Mucosa of rectum (tissue), 2 donors: ENCODE results near the gene NR1H3.
A peak's percentile ranks its signal among the peaks of the same experiment; 100 is the strongest.

ENCODE experiments used
- H3K27ac ChIP-seq, 2 donors: one replicate each; pipeline ENCODE4 v1.7.0; 2013; ENCODE audit warnings: inconsistent platforms in 2 of 2, low read depth in 2 of 2, low read length in 2 of 2
- H3K27me3 ChIP-seq, 2 donors: one replicate each; pipeline ENCODE4 v1.7.0; 2013; ENCODE audit warnings: low read length in 2 of 2; ENCODE audit not compliant: control insufficient read depth in 2 of 2, insufficient read depth in 2 of 2
- H3K36me3 ChIP-seq, 2 donors: one replicate each; pipeline ENCODE4 v1.7.0; 2013; ENCODE audit warnings: low read length in 2 of 2; ENCODE audit not compliant: control insufficient read depth in 2 of 2, insufficient read depth in 2 of 2
- H3K4me1 ChIP-seq, 2 donors: one replicate each; pipeline ENCODE4 v1.7.0; 2013; ENCODE audit warnings: low read length in 2 of 2, mild to moderate bottlenecking in 1 of 2; ENCODE audit not compliant: control insufficient read depth in 2 of 2, insufficient read depth in 2 of 2
- H3K4me3 ChIP-seq, 2 donors: one replicate each; pipeline ENCODE4 v1.7.0; 2013; ENCODE audit warnings: low read length in 2 of 2
- H3K9ac ChIP-seq, 2 donors: one replicate each; pipeline ENCODE4 v1.7.0; 2013; ENCODE audit warnings: low read length in 2 of 2, low read depth in 1 of 2, mild to moderate bottlenecking in 1 of 2
- H3K9me3 ChIP-seq, 2 donors: one replicate each; pipeline ENCODE4 v1.7.0; 2013; ENCODE audit warnings: low read length in 2 of 2; ENCODE audit not compliant: control insufficient read depth in 2 of 2
- donor health status: healthy.
- donor health status: Normal muscosa, but diverticular disease.

Gene NR1H3

GRCh38 chr11:47268448-47269001 lies 10.7 kb downstream of the NR1H3 start:
- H3K36me3 ChIP-seq = peaks cover under 1 to 3% of the 10 kb centered on the region in 2 donors
- no peaks in the 10 kb centered on the region for H3K27me3 ChIP-seq
- peak overlapping the region; percentile 60 to 82 for H3K9ac ChIP-seq
- H3K4me3 ChIP-seq = peak overlapping the region; percentile 80 to 92
- peak overlapping the region; percentile 94 to 97 for H3K27ac ChIP-seq
- peaks cover 31 to 34% of the 10 kb centered on the region in 2 donors for H3K4me1 ChIP-seq
- H3K9me3 ChIP-seq = no peaks in the 10 kb centered on the region

- peaks cover 2 to 6% of the 10 kb centered on the region in 2 donors for H3K36me3 ChIP-seq
- H3K4me1 ChIP-seq = peaks cover 31 to 34% of the 10 kb centered on the region in 2 donors
- H3K9ac ChIP-seq = peak overlapping the region; percentile 83
- H3K9me3 ChIP-seq = no peaks in the 10 kb centered on the region
- H3K27me3 ChIP-seq = no peaks in the 10 kb centered on the region
- peak overlapping the region; percentile 80 to 92 for H3K4me3 ChIP-seq
- H3K27ac ChIP-seq = peak overlapping the region; percentile 94 to 97
Observed at GRCh38 chr11:47269002-47269828, 11.4 kb downstream of the NR1H3 start.

- peak within 1 kb of the TSS; percentile 94 to 97 for H3K27ac ChIP-seq
- peaks cover 8 to 13% of the 10 kb centered on the region in 2 donors for H3K36me3 ChIP-seq
- no peaks in the 10 kb centered on the region for H3K27me3 ChIP-seq
- peaks cover 31 to 34% of the 10 kb centered on the region in 2 donors for H3K4me1 ChIP-seq
- peak within 1 kb of the TSS; percentile 80 to 92 for H3K4me3 ChIP-seq
- peak within 1 kb of the TSS; percentile 83 for H3K9ac ChIP-seq
- no peaks in the 10 kb centered on the region for H3K9me3 ChIP-seq
Observed at GRCh38 chr11:47269829-47270305, 12.1 kb downstream of the NR1H3 start, which contains the start of gene MADD. MADD (plus strand) TSS chr11:47270133.

- Histone ChIP-seq H3K9me3 (no peaks in the 10 kb centered on the region), H3K4me3 (peak overlapping the region; percentile 80 to 87), H3K9ac (peak overlapping the region; percentile 72 to 83), H3K27ac (peak overlapping the region; percentile 94 to 97), H3K4me1 (peaks cover 31 to 34% of the 10 kb centered on the region in 2 donors), H3K27me3 (no peaks in the 10 kb centered on the region), H3K36me3 (peaks cover 14 to 19% of the 10 kb centered on the region in 2 donors)
Observed at GRCh38 chr11:47270331-47271271, 12.8 kb downstream of the NR1H3 start.

GRCh38 chr11:47271328-47271727 lies 13.5 kb downstream of the NR1H3 start:
- peak overlapping the region in 1 of 2 donors; percentile 50 for H3K9ac ChIP-seq
- H3K27ac ChIP-seq = peak overlapping the region; percentile 33 to 94
- peaks cover 21 to 26% of the 10 kb centered on the region in 2 donors for H3K36me3 ChIP-seq
- no peaks in the 10 kb centered on the region for H3K9me3 ChIP-seq
- peak overlapping the region; percentile 80 to 82 for H3K4me3 ChIP-seq
- H3K27me3 ChIP-seq = no peaks in the 10 kb centered on the region
- H3K4me1 ChIP-seq = peaks cover 31 to 34% of the 10 kb centered on the region in 2 donors

GRCh38 chr11:47271961-47272661 lies 14.3 kb downstream of the NR1H3 start:
- peaks cover 29 to 34% of the 10 kb centered on the region in 2 donors for H3K36me3 ChIP-seq
- H3K9ac ChIP-seq = no peak overlapping the region
- H3K9me3 ChIP-seq = no peaks in the 10 kb centered on the region
- peaks cover 31 to 34% of the 10 kb centered on the region in 2 donors for H3K4me1 ChIP-seq
- H3K27me3 ChIP-seq = no peaks in the 10 kb centered on the region
- H3K27ac ChIP-seq = peak overlapping the region in 1 of 2 donors; percentile 33
- peak overlapping the region in 1 of 2 donors; percentile 35 for H3K4me3 ChIP-seq

GRCh38 chr11:47272706-47273105 lies 14.9 kb downstream of the NR1H3 start:
- H3K27me3 ChIP-seq = no peaks in the 10 kb centered on the region
- H3K9ac ChIP-seq = no peak overlapping the region
- no peak overlapping the region for H3K4me3 ChIP-seq
- peaks cover 31 to 34% of the 10 kb centered on the region in 2 donors for H3K4me1 ChIP-seq
- peaks cover 31 to 39% of the 10 kb centered on the region in 2 donors for H3K36me3 ChIP-seq
- no peaks in the 10 kb centered on the region for H3K9me3 ChIP-seq
- H3K27ac ChIP-seq = peak overlapping the region in 1 of 2 donors; percentile 23

GRCh38 chr11:47274495-47275235 lies 16.9 kb downstream of the NR1H3 start:
- Histone ChIP-seq H3K27me3 (no peaks in the 10 kb centered on the region), H3K36me3 (peaks cover 44 to 58% of the 10 kb centered on the region in 2 donors), H3K27ac (no peak overlapping the region), H3K4me3 (no peak overlapping the region), H3K9me3 (no peaks in the 10 kb centered on the region), H3K4me1 (peaks cover 16 to 22% of the 10 kb centered on the region in 2 donors), H3K9ac (no peak overlapping the region)

GRCh38 chr11:47276923-47277322 lies 19.1 kb downstream of the NR1H3 start:
- Histone ChIP-seq H3K27me3 (no peaks in the 10 kb centered on the region), H3K9ac (no peak overlapping the region), H3K27ac (no peak overlapping the region), H3K36me3 (peaks cover 60 to 75% of the 10 kb centered on the region in 2 donors), H3K4me3 (no peak overlapping the region), H3K4me1 (peaks cover 5 to 9% of the 10 kb centered on the region in 2 donors), H3K9me3 (no peaks in the 10 kb centered on the region)
